Renal cortical epithelial cell (primary cell): Measurements from ENCODE around the gene NTF3. TPM values are rescaled to one million over a fixed set of nuclear protein-coding genes. Genes with fewer than 3 reads are reported as not detected.
A peak's percentile ranks its signal among the peaks of the same experiment; 100 is the strongest.

ENCODE experiments used
- DNase-seq: peaks from one replicate; pipeline ENCODE4 v3.0.0-alpha.2; 2011; ENCODE audit warnings: low read depth
- total RNA-seq: library from RNA; depleted of rRNA; stranded (reverse); fragments of >200 nt; gene quantifications from 2 replicates; pipeline ENCODE4 v1.2.3, GENCODE V29; 2014

The NTF3 gene
- total RNA-seq, 1 donor from 2014 or later = 3.6 TPM

- DNase-seq = no peak
These were observed 102.7 kb downstream of the NTF3 start for GRCh38 chr12:5534426-5535199.

GRCh38 chr12:5535541-5535940, 103.6 kb downstream of the NTF3 start:
- no peak for DNase-seq

- peak; percentile 2 for DNase-seq
These were observed 105.2 kb downstream of the NTF3 start for GRCh38 chr12:5537026-5537615.

GRCh38 chr12:5537771-5538170, 105.9 kb downstream of the NTF3 start:
- DNase-seq = no peak
